ENCODE results near the gene MUC22.

- peak in 7 of 12 donors; percentile 27 to 52 (median 43) for TF ChIP-seq CTCF (IDR thresholded peaks at IDR 0.05)
- TF ChIP-seq POLR2A (IDR thresholded peaks at IDR 0.05), result no peak
Observed at GRCh38 chr6:31083742-31084354, 73.6 kb downstream of the MUC22 start.
